ENCODE measurements around the gene ROBO1.
A peak's percentile ranks its signal among the peaks of the same experiment; 100 is the strongest.
"Not testable (repeated sequence)": the region's sequence is repeated elsewhere in the genome, so short reads cannot be mapped to it uniquely, and the experiment has no call there.

ROBO1 gene

GRCh38 chr3:79236496-79236895 is 531.3 kb downstream of the ROBO1 start:
- DNase-seq = no peak

GRCh38 chr3:79233431-79234060 is 534.3 kb downstream of the ROBO1 start:
- no peak for DNase-seq

- DNase-seq = no peak
Measured at GRCh38 chr3:79230266-79230665, 537.5 kb downstream of the ROBO1 start.

- no peak for DNase-seq
Measured at GRCh38 chr3:79217096-79217495, 550.7 kb downstream of the ROBO1 start.

GRCh38 chr3:79215286-79215685 is 552.5 kb downstream of the ROBO1 start:
- no peak for DNase-seq

- DNase-seq = no peak
Measured at GRCh38 chr3:79211586-79212359, 556.0 kb downstream of the ROBO1 start.

GRCh38 chr3:79204351-79204750 is 563.4 kb downstream of the ROBO1 start:
- DNase-seq = no peak

GRCh38 chr3:79203144-79203519 is 564.7 kb downstream of the ROBO1 start:
- no peak for DNase-seq

- no peak for DNase-seq
Measured at GRCh38 chr3:79202471-79203143, 565.2 kb downstream of the ROBO1 start.

- no peak for DNase-seq
Measured at GRCh38 chr3:79200456-79200855, 567.3 kb downstream of the ROBO1 start.

- DNase-seq = no peak
Measured at GRCh38 chr3:79199966-79200365, 567.8 kb downstream of the ROBO1 start.

GRCh38 chr3:79187426-79187825 is 580.4 kb downstream of the ROBO1 start:
- peak in 1 of 14 donors; percentile 70 for DNase-seq

- no peak for DNase-seq
Measured at GRCh38 chr3:79184251-79184650, 583.5 kb downstream of the ROBO1 start.

- no peak for DNase-seq
Measured at GRCh38 chr3:79183496-79183895, 584.3 kb downstream of the ROBO1 start.

- DNase-seq = peak in 1 of 14 donors; percentile 15
Measured at GRCh38 chr3:79178471-79179180, 589.2 kb downstream of the ROBO1 start.

GRCh38 chr3:79175870-79176269 is 591.9 kb downstream of the ROBO1 start:
- DNase-seq = no peak

GRCh38 chr3:79173259-79173658 is 594.5 kb downstream of the ROBO1 start:
- not testable (repeated sequence) for DNase-seq

- DNase-seq = no peak
Measured at GRCh38 chr3:79172241-79172640, 595.6 kb downstream of the ROBO1 start.

- no peak for DNase-seq
Measured at GRCh38 chr3:79170021-79170420, 597.8 kb downstream of the ROBO1 start.

GRCh38 chr3:79167651-79168416 is 600.0 kb downstream of the ROBO1 start:
- DNase-seq = no peak

- no peak for DNase-seq
Measured at GRCh38 chr3:79162653-79163052, 605.1 kb downstream of the ROBO1 start.

- no peak for DNase-seq
Measured at GRCh38 chr3:79161941-79162340, 605.9 kb downstream of the ROBO1 start.
